ENCODE measurements around the gene POLD3.

The POLD3 gene

DNA sequence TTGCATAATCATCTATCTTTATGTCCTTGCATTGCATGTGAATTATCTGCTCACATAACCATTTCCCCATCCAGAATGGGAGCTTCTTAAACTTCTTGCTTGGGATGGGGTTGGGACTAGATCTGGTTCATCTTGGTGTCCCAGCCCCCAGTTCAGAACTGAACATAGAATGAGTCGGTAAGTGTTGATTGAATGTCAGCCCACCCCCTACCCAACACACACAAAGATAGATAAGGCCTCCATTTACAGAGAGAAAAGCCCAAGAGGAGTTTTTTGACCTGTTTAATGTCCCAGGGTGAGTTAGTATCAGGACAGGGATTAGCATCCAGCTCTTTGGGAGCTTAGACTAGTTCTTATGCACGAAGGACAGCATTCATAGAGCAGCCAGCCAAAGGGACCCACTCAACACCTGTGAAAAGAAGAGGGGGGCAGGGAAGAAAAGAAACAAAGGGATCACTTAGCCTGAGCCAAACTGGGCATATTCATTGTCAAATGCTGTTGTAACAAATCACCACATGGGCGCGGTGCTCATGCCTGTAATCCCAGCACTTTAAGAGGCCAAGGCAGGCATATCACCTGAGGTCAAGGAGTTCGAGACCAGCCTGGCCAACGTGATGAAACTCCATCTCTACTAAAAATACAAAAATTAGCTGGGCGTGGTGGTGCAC is 81.4 kb downstream of the POLD3 start:
- no peak for DNase-seq (ENCODE audit: low read depth)

DNA sequence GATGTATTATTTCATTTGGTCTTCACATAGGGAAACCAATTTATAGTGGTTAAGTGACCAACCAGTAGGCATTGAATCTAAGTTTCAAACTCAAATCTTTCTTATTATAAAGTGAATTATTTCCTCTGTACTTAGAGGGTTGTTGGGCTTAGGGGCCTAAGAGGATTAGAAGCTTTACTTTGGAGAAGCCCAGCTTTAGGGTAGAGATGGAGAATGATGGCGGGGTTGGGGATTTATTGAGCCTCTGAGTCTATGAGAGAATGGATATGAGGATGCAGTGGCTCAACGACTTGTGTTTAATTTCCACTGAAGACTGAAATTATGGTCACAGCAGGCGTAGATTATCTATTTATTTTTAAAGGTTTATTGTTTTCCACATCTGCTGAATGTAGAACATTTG is 83.4 kb downstream of the POLD3 start:
- no peak for DNase-seq (ENCODE audit: low read depth)

DNA sequence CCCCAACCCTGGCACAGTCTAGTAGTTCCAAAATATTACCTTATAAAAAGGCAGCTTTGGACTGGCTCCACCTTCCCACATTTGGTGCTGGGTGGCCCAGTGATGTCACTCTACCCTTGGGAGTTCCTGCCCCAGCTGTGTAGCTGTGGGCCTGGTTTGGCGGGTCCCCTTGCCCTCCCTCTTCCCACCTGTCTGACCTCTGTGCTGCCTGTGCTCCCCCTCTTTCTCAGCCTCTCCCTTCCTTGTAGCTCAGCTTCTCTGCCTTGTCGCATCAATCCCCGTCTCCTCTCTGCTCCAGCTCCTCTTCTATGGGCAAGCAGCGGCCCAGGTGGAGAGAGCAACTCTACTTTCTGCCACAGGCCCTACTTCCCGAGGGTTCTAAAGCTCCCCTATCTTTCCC is 84.2 kb downstream of the POLD3 start:
- DNase-seq (ENCODE audit: low read depth): no peak

DNA sequence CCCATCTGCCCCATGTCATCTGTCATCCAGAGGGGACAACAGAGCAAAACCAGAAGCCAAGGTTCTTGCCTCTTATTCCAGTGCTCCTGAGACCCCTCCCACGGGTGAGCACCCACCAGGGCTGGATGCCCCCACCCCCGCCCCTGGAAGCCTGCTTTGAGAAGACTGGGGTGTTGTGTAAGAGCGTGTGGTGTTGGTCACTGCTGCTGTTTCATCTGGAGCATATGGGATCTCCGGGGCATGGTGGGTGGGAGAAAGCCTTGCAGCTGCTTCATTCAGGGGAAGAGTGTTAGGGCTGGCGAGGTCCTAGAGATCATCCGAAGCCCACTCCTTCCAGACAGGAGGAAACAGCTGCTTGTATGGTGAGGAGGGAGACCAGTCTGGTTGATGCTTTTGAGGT is 84.7 kb downstream of the POLD3 start:
- no peak for DNase-seq (ENCODE audit: low read depth)

DNA sequence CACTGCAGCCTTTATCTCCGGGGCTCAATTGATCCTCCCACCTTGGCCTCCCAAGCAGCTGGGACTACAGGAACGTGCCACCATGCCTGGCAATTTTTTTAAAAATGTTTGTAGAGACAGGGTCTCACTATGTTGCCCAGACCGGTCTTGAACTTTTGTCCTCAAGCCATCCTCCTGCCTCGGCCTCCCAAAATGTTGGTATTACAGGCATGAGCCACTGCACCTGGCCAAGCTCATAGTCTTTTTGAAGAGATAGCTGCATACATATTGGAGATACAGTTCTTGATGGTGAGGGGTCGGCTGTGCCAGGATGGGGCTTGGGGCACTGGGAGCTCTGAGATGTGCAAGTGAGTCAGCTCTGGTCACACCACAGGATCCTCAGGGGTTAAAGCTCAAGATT is 85.7 kb downstream of the POLD3 start:
- no peak for DNase-seq (ENCODE audit: low read depth)

DNA sequence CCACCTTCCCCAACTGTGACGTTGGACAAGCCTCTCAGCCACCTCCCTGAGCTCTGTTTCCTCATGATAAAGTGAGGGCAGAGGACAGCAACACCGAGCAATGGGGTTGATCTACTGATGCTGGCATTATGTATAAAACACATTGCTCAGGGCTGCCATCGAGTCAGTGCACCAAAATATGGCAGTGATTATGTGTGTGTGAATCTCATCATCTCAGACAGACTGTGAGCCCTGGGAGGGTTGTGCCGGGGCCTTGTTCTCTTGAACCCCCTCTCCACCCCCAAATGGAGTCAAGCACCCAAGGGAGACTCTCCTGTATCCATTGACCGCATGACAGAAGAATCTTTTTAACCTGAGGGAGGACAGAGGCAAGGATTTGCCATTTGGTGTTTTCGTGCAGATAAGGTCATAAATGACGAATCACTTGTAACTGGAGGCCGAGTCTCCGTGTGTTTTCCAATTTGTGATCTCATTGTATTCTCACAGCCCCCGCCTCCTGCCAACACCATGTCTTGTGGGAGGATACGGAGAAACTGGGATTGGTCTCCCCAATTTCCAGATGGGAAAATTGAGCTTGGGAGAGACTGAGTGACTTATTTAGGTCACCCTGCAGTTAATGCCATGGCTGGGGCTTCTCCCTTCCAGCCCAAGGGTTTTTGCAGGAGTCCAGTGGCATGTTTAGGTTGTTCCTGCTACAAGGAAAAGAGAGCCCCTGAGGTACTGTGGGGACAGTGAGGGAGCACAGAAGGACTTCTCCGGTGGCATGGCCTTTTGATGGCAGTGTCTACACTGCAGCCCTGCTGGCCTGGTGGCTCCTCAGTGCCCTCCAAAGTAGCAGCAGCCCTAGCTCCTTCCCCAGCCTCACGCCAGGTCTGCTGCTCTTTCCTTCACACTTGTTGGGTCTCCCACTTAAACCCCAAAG is 86.5 kb downstream of the POLD3 start:
- DNase-seq (ENCODE audit: low read depth): no peak

DNA sequence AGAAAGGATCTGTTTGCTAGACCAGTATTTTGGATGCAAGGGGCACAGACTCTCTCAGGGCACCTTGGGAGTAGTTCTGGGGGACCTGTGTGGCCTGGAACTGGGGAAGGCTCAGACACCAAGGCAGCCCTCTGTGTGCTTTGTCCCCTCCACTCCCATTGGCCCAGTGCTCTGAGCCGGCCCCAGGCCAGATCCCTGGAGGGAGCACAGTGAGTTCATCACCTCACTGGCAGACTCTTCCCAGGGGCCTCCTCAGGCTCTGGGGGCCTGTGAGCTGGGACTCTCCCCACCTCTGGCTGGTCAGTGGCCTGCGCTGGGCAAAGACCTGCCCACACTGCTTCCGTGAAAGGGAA is 87.1 kb downstream of the POLD3 start:
- DNase-seq (ENCODE audit: low read depth): no peak

DNA sequence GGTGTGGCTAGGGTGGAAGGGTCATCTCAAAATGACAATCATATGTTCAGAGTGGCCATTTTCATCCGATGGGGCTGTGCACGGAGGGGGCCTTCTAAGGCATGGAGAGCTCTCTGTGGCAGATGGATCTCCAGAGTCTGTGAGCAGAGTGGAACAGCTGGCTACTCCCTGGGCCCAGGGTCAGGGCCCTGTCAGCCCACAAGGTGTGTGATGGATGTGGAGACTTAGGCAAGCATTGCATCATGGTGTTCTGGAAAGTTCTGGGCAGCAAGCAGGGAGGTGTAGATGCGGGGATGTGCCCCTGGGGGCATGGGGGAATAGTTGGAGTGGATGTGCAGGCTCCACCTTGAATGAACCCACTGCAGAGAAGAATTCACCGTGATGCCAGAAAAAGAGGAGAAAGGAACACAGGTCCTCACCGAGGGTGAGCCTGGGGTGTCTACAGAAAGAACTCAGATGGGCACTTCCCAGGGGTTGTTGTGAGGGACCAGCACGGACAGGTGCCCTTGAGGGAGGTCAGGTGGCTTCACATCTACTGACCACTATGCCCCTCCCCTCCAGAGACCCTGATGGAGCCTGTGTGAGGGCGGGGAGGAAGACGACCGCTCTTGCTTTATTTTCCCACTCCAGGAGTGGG is 87.8 kb downstream of the POLD3 start:
- DNase-seq (ENCODE audit: low read depth): no peak

DNA sequence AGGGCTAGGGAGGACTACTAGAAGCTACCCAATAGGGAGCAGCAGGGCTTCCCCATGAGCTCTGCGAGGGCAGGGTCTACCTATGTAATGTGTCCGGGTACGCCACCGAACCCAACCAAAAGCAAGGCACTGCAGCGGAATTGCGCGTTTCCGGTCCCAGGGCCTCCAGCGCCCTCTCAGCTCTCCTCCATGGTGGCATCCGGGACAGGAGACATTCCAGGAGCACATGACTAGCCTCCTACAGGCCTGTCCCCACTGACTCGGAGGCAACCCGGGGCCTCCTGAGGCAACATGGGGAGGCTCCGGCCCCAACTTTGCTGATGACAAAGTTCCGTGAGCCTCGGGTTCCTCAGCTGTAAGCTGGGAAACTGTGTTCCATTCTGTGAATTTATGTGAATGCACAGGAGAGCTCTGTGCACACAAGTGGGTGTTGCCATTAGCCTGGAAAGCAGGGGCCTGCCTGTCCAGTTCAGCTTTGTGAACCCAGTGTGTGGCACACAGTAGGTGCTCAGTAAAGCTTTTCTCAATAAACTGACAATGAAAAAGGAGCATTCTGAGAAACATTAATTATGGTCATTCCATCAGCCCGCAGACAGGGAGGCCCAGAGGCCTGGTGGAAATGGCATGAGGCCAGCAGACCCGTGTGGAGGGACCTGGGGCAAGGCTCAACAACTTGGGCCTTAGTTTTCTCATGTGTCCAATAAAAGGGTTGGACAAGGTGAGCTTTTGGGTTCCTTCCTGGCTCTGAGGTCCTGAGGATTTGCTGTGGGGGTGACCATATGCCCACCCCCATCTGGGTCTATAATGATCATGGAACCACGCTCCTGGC is 88.5 kb downstream of the POLD3 start:
- no peak for DNase-seq (ENCODE audit: low read depth)

DNA sequence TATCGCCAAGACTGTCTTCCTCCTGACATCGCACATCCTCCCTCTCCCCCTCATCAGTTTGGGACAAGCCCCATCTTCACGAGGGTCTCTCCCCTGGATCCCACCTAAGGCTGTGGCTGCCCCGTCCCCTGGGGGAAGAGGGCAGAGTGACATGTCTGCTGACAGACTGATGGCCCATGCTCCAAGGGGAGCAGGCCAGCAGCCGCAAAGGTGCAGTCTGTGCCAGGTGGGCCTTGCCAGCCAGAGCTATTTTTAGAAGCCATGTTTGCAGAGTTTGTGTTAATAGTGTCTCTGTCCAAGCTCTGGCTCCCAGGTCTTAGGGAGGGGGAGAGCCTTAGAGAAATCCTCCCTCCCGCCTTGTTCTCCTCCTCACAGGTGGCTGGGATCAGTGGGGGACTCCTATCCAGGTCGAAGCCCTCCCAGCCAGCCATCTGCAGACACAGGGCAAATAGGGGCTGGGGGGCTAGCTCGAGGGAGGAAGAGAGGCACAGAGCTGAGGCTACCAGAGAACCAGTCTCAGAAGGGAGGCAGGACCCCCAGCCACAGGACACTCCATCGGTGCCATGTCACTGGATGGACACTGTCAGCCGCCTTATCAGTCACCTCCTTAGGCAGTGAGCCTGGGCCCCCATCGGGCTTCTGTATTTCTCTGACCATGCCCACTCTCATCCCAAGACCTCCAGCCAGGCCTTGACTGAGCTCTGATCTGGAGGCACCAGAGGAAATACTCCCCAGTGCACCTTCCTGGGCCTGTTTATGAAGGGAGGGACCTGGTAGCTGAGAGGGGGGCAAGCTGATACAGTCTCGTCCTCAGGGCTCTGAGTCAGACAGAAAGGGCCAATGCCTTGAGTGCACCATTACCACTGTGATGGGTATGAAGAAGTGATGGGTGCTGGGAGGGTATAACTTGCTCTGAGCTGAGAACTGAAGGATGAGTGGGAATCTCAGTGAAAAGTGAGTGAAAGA is 89.6 kb downstream of the POLD3 start:
- DNase-seq (ENCODE audit: low read depth): no peak

DNA sequence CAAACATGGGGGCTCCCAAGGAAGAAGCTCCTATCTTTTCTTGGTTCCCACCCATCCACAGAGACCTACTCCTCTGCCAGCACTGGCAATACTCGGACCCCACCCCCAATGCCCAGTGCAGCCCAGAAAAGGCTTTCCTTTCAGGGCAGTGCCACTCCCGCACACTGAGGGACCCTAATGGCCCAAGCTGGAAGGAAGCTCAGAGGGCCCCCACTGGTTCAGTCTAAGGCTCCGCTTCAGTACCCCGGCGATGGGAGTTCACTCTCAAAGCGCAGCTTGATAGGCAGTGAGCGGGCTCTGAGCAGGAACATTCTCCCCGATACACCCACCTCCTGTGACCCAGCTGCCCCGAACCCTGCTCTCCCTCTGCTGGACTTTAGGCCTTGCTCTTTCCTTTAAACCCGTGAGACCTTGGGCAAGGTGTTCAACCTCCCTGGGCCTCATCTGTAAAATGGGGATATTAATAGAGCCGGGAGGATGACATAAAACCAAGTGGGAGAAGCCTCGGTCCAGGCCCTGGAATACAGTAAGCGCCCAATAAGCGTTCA is 90.4 kb downstream of the POLD3 start:
- DNase-seq (ENCODE audit: low read depth): no peak

DNA sequence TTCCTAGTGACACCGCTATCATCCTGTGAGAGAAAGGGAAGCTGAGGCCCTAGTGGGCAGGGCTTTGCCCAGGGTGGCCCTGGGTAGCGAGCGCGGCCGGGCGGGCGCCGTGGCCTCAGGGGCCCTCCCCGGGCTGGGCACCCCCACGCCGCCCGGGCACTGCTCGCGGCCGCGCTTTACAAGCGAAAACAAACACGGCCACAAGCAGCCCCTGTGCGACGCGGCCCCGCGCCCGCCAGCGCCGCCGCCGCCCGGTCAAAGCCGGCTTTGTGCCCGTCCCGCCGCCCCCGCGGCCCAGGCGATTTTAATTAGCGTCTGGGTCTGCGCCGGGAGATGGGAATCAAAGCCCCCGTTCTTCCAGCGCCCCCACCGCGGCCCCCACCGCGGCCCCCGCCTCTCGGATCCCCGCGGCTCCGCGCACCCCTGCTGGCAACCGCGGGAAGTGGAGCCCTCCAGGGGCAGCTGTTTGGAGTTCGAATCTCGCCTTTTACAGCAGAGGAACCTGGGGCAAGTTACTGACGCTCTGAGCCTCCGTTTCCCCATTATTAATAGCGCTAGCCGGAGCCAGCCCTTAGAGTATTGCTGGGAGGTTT is 91.0 kb downstream of the POLD3 start:
- DNase-seq (ENCODE audit: low read depth): no peak

DNA sequence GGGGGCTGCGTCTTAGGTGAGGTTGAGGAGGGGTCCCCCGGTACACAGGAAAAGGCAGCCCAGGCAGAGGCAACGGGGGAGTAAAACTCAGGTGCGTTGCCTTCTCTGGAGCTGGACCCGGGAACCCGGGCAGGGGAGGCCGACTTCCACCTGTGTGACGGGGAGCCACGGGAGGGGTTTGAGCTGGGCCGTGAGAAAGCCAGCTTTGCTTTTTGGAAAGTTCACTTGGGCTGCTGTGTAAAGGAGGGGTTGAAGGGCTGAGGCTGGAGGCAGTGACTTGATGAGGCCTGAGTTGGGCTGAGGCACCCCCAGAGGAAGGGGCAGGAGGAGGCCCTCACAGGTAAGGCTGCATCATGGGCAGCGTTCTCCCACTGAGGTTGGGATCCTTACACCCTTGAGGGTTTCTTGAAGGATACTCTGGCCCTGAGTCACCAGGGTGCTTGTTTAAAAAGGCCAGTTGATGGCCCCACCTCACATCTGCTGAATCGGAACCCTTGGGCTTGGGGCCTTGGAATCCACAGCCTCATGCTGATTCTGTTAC is 91.6 kb downstream of the POLD3 start:
- peak; percentile 37 for DNase-seq (ENCODE audit: low read depth)

DNA sequence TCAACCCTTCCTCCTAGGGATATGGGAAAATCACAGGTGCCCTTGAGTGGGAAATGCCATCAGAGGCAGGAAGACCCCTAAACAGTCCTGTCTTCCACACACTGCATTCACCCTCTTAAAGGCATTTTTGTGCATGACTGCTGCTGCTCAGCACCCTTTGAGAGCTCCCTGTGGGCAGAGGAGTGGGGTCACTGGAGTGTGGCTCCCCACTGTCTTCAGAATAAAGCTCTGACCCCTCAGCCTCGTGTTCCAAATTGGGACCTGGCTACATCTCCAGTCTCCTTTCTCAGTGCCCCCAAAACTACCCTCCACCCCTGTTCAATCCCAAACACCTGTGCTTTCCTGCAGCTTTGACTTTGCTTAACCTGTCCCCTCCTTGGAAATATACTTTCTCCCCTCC is 92.3 kb downstream of the POLD3 start:
- no peak for DNase-seq (ENCODE audit: low read depth)

DNA sequence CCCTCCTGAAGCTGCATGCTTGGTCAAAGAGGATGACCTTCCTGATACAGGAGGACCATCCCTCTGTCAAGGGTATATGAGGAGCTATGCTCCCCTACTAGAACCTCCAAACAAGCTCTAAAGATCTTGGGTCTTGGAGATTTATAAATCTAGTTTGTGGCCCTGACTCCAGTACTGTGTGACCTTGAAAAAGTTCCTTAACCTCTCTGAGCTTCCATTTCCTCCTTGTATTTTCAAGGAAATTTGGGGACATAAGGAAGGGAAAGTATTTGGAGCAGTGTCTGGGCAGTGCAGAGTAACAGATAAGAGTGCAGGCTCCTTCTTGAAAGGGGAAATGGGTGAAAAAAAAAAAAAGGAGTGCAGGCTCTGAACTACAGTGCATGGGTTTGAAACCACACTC is 93.0 kb downstream of the POLD3 start:
- DNase-seq (ENCODE audit: low read depth): no peak

DNA sequence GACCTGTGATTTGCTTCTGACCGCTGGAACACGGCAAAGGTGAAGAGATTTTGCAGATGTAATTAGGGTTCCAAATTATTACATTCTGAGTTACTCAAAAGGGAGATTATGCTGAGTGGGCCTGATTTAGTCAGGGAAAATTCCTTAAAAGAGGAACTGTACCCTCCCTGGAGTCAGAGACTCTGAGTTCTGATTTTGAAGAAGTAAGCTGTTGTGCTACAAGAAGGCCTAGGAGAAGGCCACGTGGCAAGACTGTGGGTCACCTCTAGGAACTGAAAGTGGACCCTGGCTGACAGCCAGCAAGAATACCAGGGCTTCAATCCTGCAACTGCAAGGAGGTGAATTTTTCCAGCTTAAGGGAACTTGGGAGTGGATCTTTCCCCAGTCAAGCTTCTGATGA is 93.5 kb downstream of the POLD3 start:
- DNase-seq (ENCODE audit: low read depth): no peak

DNA sequence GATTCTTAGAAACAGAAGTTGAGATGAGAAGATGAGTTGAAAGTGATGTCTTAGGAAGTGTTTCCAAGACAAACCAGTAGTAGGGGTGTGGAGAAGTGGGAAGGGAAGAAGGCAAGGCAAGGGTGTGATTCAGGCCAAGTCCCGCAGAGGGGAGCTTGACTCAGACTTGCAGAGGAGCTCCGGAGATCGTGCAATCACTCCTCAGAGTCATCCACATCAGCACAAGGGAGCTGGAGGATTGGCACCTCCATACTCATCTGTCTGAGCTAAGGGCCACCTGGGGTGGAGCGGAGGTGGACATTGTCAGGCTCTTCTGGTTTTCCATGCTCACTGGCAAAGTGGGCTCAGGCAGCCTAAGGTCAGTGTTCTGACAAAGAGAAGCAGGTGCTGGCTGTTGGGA is 94.4 kb downstream of the POLD3 start:
- DNase-seq (ENCODE audit: low read depth): peak; percentile 51

DNA sequence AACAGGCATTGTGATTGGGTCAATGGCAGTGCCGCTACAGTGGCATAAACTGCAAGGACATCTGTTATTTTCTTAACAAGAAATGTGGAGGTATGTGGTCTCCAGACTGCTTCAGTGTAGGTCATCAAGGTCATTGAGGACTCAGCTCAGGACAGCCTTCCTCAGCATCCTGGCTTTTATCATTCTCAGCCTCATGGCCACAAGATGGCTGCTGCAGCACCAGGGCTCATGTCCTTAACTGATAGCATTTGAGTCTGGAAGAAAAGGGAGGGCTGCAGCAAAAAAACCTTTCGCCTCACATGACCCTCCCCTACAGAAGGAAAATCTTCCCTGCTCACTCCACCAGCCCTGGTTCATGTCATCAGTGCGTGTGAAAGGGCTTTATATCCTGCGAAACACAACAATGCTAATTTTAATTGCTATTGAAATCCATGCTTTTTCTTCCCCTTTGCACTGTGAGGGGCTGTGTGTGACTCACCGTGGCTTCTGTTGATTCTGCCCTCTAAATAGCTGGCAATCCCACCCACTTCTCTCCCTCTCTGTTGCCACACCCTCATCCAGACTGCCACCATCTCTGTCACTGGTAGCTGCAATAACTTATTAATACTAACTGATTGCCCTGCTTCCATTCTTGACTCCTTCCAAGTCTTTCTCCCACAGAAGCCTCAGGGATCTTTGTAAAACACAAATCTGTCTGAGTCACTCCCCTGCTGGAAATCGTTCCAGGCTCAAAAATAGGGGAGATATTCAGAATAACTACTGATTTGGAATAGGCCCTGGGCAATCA is 95.0 kb downstream of the POLD3 start:
- no peak for DNase-seq (ENCODE audit: low read depth)

DNA sequence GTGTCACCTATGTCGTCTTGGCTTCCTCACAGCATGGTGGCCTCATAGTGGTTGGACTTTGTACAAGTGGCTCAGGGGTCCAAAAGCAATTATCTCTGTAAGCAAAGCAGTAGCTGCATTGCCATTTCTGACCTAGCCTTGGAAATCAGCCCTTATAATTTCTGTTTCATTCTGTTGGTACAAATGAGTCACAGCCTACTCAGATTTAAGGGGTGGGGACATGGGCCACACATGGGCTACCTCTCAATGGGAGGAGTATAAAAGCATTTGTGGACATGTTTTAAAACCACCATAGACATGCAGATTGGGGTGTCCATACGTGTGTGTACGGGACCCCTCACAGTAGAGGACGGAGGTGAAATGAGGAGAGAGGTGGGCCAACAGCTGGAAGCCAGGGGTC is 97.3 kb downstream of the POLD3 start:
- peak; percentile 42 for DNase-seq (ENCODE audit: low read depth)

Data from fibroblast of gingiva (primary cell).